OCI-LY7 (cell line): Measurements from ENCODE around the gene TSPAN9. TPM values are rescaled to one million over a fixed set of nuclear protein-coding genes. Genes with fewer than 3 reads are reported as not detected.

Source experiments
- BruUV-seq: library from RNA; stranded (reverse); fragments of 400-500 nt; replicated peaks from 2 replicates; lab custom pipeline; 2021; lab: Mats Ljungman, UMichigan
- CTCF ChIA-PET: fragments of 300-600 bp; sonication (Branson Sonifier 250); formaldehyde crosslinking; loops from one replicate; lab custom pipeline; 2022; ENCODE audit warnings: antibody characterized with exemption; ENCODE audit not compliant: unreplicated experiment; lab: Charles Lee
- POLR2A ChIA-PET: fragments of 300-600 bp; sonication (Branson Sonifier 250); formaldehyde crosslinking; loops from one replicate; lab custom pipeline; 2022; ENCODE audit warnings: antibody characterized with exemption; lab: Charles Lee
- DNase-seq: peaks from one replicate; pipeline ENCODE4 v3.0.0-alpha.2; 2015; ENCODE audit warnings: low spot score
- H2AFZ ChIP-seq: fragments of 200-600 bp; sonication (generic), shearing (Covaris generic); 2 replicates; pipeline ENCODE4 v1.6.1; 2014; ENCODE audit warnings: mild to moderate bottlenecking, antibody characterized with exemption, low read length, moderate library complexity
- H3K27ac ChIP-seq: fragments of 200-600 bp; sonication (generic); 2 replicates; pipeline ENCODE4 v1.5.1; 2014; ENCODE audit warnings: mixed run types, low read depth, mild to moderate bottlenecking, moderate library complexity, low read length, inconsistent platforms; ENCODE audit not compliant: poor library complexity, severe bottlenecking
- H3K36me3 ChIP-seq: fragments of 200-600 bp; sonication (generic); 2 replicates; pipeline ENCODE4 v1.6.1; 2014; ENCODE audit warnings: mild to moderate bottlenecking, antibody characterized with exemption, low read length, moderate library complexity, mixed read lengths; ENCODE audit not compliant: insufficient read depth
- H3K4me1 ChIP-seq: fragments of 200-600 bp; sonication (generic); 2 replicates; pipeline ENCODE4 v1.5.1; 2014; ENCODE audit warnings: mild to moderate bottlenecking, low read length; ENCODE audit not compliant: insufficient read depth, poor library complexity, severe bottlenecking
- H3K4me2 ChIP-seq: fragments of 200-600 bp; sonication (generic); 2 replicates; pipeline ENCODE4 v1.6.1; 2014; ENCODE audit warnings: mild to moderate bottlenecking, low read length
- H3K4me3 ChIP-seq: fragments of 200-600 bp; sonication (generic); 2 replicates; pipeline ENCODE4 v1.5.1; 2014; ENCODE audit warnings: mild to moderate bottlenecking, low read depth, low read length; ENCODE audit not compliant: poor library complexity, severe bottlenecking
- H3K79me2 ChIP-seq: fragments of 200-600 bp; sonication (generic); 2 replicates; pipeline ENCODE4 v1.6.1; 2016; ENCODE audit warnings: low read depth, mild to moderate bottlenecking, low read length, moderate library complexity, mixed read lengths; ENCODE audit not compliant: insufficient read depth
- H3K9me2 ChIP-seq: fragments of 200-600 bp; sonication (generic); 2 replicates; pipeline ENCODE4 v1.6.1; 2016; ENCODE audit warnings: mild to moderate bottlenecking, low read length, mixed read lengths; ENCODE audit not compliant: insufficient read depth
- H3K9me3 ChIP-seq: fragments of 200-600 bp; sonication (generic); 2 replicates; pipeline ENCODE4 v1.6.1; 2014; ENCODE audit warnings: mild to moderate bottlenecking, mixed run types, low read length, mixed read lengths
- H4K20me1 ChIP-seq: fragments of 200-600 bp; sonication (generic); 2 replicates; pipeline ENCODE4 v1.6.1; 2014; ENCODE audit warnings: mild to moderate bottlenecking, antibody characterized with exemption, low read length, moderate library complexity, mixed read lengths; ENCODE audit not compliant: insufficient read depth
- CTCF ChIP-seq: fragments of 200-600 bp; sonication (generic); conservative IDR thresholded peaks from 2 replicates; pipeline ENCODE4 v1.5.1; 2014; ENCODE audit warnings: mild to moderate bottlenecking, antibody characterized with exemption, low read length, moderate library complexity, mixed read lengths
- EZH2phosphoT487 ChIP-seq: fragments of 200-600 bp; sonication (generic); IDR thresholded peaks from 2 replicates; pipeline ENCODE4 v1.6.1; 2018; ENCODE audit warnings: low read depth, borderline replicate concordance, mild to moderate bottlenecking, mixed run types, antibody characterized with exemption, low read length, moderate library complexity, mixed read lengths
- intact Hi-C: fragments of 100-400 bp; cut with micrococcal nuclease; formaldehyde crosslinking; loops from one replicate; pipeline ENCODE4 v1.10.0; 2022; ENCODE audit not compliant: unreplicated experiment
- total RNA-seq, 2 experiments: library from RNA; depleted of rRNA in 1 of 2; stranded (reverse); fragments of >200 nt in 1 of 2; shearing (Covaris generic) in 1 of 2; gene quantifications; 2 replicates each; pipeline ENCODE4 v1.2.3, GENCODE V29; 2014 to 2022

TSPAN9 gene
- total RNA-seq, 2 experiments from 2014 or later, result 0.50 to 0.74 TPM

GRCh38 chr12:3107954-3108353 is 30.8 kb downstream of the TSPAN9 start:
- TF ChIP-seq CTCF (no peak), EZH2phosphoT487 (no peak)
- intact Hi-C loops, result no loop called here
- CTCF ChIA-PET, result no interaction called here

GRCh38 chr12:3110578-3110977 is 33.4 kb downstream of the TSPAN9 start:
- H3K4me1 ChIP-seq, result no peaks in the 10 kb centered on the region
- H3K9me3 ChIP-seq, result no peaks in the 10 kb centered on the region
- H2AFZ ChIP-seq, result no peak overlapping the region
- no peaks in the 10 kb centered on the region for H4K20me1 ChIP-seq
- intact Hi-C loops, result no loop called here
- CTCF ChIA-PET, result no interaction called here
- no peaks in the 10 kb centered on the region for H3K9me2 ChIP-seq
- no peak overlapping the region for H3K4me2 ChIP-seq
- no peaks in the 10 kb centered on the region for H3K36me3 ChIP-seq
- BruUV-seq, result no TSS peak
- H3K27ac ChIP-seq, result no peak overlapping the region
- H3K79me2 ChIP-seq, result no peaks in the 10 kb centered on the region
- TF ChIP-seq EZH2phosphoT487 (no peak), CTCF (no peak)
- DNase-seq, result no peak
- POLR2A ChIA-PET, result no interaction called here
- H3K4me3 ChIP-seq, result no peak overlapping the region

More at GRCh38 chr12:3107954-3108353, 30.8 kb downstream of the TSPAN9 start:
- no peak for DNase-seq
- no peak overlapping the region for H3K4me2 ChIP-seq
- POLR2A ChIA-PET, result no interaction called here
- H3K4me3 ChIP-seq, result no peak overlapping the region
- no peaks in the 10 kb centered on the region for H3K79me2 ChIP-seq
- BruUV-seq, result no TSS peak
- no peak overlapping the region for H2AFZ ChIP-seq
- H3K9me2 ChIP-seq, result no peaks in the 10 kb centered on the region
- H3K27ac ChIP-seq, result no peak overlapping the region
- H3K4me1 ChIP-seq, result no peaks in the 10 kb centered on the region
- no peaks in the 10 kb centered on the region for H4K20me1 ChIP-seq
- no peaks in the 10 kb centered on the region for H3K36me3 ChIP-seq
- H3K9me3 ChIP-seq, result no peaks in the 10 kb centered on the region

- intact Hi-C loops, result no loop called here
- ChIA-PET CTCF (no interaction called here), POLR2A (no interaction called here)
- Histone ChIP-seq H4K20me1 (no peaks in the 10 kb centered on the region), H3K9me2 (no peaks in the 10 kb centered on the region), H3K79me2 (no peaks in the 10 kb centered on the region), H3K4me3 (no peak overlapping the region), H3K9me3 (no peaks in the 10 kb centered on the region), H3K4me1 (no peaks in the 10 kb centered on the region), H3K36me3 (no peaks in the 10 kb centered on the region), H3K27ac (no peak overlapping the region), H3K4me2 (no peak overlapping the region), H2AFZ (no peak overlapping the region)
- TF ChIP-seq EZH2phosphoT487 (no peak), CTCF (no peak)
- BruUV-seq, result no TSS peak
- no peak for DNase-seq
Observed at GRCh38 chr12:3113671-3114325, 36.6 kb downstream of the TSPAN9 start.
